Germinal center (tissue), 1 donor: ENCODE measurements around the gene CCDC92B.

Source experiments
- DNase-seq: peaks from one replicate; pipeline ENCODE4 v3.0.0; 2012; ENCODE audit warnings: mixed read lengths, low spot score

Gene CCDC92B

DNA sequence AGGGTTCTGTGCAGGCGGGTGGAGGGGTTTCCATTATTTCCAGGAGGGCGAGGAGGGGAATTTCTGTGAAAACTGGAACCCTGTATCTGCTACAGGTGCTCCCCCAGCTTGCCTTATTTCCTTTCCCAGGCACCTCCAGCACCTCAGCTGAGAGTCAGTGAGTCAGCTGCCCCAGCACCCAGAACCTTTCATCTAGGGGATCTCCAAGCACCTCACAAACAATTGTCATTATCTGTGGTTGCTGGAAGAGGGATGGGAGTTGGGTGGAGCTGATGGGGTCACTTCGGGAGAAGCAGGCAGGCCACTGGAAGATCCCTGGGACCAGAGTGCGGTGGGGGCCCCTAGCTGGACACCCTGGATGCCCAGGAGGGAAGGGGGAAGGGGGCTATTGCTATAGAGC, 27.8 kb downstream of the CCDC92B start:
- DNase-seq, result no peak

DNA sequence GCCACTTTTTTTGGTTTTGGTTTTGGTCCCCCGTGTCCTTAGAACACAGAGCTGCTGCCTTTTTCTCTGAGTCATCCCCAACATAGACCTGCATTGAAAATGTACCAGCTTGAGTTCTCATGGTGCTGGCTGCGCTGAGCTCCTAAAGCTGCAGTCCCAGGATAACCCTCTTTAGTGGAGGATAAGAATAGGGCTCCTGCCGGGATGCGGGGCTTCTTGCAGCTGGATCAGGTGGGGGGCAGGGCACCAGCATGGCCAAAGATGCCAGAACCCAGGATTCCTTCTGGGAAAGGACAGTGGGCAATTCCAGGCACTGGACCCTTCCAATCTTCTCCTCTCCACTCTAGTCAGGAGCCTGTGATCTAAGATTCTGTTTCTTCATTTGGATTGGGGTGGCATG, 29.6 kb downstream of the CCDC92B start:
- DNase-seq, result no peak

DNA sequence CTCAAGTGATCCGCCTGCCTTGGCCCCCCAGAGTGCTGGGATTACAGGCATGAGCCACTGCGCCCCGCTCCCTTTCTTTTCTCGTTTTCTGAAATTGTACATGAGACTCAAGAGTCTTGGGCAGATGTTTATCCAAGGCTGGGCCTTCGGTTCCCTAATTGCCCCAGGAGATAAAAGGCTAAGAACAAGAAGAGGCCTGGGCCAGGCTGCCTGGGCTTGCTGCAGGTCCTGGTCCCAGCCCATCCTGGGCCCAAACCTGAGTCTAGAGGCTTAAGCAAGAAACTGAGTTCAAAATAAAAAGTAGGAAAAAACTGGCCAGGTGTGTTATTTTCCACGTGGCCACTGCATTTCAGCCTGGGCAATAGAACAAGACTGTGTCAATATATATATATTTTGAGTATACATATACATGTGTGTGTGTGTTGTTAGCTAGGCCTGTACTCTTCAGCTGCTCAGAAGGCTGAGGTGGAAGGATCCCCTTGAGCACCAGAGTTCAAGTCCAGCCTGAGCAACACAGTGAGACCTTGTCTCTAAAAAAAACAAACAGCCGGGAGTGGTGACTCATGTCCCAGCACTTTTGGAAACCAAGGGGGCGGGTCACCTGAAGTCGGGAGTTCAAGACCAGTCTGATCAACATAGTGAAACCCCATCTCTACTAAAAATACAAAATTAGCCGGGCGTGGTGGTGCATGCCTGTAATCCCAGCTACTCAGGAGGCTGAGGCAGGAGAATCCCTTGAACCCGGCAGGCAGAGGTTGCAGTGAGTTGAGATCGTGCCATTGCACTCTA, 31.1 kb downstream of the CCDC92B start:
- no peak for DNase-seq

DNA sequence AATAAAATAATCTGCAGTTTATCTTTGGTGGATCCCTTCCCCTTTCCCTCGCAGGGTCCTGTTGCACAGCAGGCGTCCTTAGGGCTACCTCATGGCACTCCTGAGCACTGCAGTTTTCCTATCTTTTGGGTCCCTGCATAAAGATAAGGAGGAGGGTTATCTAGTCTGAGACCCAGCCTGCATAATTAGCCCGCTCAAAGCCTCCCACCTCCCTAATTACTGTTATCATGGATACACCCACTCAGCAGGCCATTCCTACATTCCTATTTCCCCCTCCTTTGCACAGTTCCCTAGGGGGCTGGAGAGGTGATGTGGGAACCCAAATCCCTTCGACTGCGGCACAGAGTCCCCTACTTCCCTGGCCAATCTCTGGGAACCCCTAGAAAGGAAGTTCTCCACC, 32.8 kb downstream of the CCDC92B start:
- no peak for DNase-seq

DNA sequence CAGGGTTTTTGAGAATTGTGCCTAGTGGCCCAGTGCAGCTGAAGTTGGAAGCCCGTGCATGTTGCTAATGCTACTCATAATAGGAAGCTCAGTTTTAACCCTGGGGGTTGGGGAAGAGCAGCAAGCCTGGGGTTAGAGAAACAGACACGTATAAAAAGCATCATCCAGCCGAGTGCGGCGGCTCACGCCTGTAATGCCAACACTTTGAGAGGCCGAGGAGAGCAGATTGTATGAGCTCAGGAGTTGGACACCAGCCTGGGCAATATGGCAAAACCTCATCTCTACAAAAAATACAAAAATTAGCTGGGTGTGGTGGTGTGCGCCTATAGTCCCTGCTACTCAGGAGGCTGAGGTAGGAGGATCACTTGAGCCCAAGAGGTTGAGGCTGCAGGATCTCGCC, 35.6 kb downstream of the CCDC92B start:
- no peak for DNase-seq

- no peak for DNase-seq
These were observed 37.0 kb downstream of the CCDC92B start for GRCh38 chr17:2712300-2713043.

- peak; percentile 94 for DNase-seq
These were observed 37.7 kb downstream of the CCDC92B start, which contains the start of gene CLUH for GRCh38 chr17:2711608-2712299. TSS of gene CLUH (minus strand) at chr17:2711764. CDS start at chr17:2711661, 103 bp downstream.

GRCh38 chr17:2710803-2711607, 38.4 kb downstream of the CCDC92B start:
- DNase-seq, result peak; percentile 50

DNA sequence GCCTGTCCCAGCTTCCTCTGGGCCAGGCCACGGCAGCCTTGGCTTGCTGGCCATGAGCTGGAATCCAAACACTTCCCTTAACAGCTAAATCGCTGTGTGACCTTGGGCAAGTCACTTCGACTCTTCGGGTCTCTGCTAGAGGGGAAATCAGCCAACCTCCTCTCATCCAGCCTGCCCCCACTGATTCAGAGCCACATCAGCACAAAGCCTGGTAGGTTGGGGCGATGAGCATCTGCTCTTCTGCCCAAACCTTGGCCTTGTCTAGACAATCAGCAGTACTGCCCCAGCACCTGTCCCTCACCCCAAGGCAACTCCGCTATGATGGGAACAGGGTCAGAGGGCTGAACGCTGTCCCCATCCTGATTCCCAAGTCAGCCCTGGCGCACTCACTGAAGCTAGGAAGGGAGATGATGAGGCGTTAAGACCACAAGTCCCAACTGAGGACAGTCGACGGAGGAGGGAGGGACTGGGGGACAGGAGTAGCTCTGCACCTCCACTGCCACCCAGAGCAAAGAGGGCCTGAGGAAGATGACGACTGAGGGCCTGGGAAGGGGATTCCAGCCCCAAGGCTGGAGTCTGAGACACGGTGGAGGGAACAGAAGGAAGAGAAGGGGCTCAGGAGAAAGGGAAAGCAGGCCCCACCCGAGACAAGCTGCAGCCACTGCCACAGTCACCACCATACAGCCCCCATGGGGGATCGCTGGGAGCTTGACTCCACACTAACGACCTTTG, 39.2 kb downstream of the CCDC92B start:
- no peak for DNase-seq

DNA sequence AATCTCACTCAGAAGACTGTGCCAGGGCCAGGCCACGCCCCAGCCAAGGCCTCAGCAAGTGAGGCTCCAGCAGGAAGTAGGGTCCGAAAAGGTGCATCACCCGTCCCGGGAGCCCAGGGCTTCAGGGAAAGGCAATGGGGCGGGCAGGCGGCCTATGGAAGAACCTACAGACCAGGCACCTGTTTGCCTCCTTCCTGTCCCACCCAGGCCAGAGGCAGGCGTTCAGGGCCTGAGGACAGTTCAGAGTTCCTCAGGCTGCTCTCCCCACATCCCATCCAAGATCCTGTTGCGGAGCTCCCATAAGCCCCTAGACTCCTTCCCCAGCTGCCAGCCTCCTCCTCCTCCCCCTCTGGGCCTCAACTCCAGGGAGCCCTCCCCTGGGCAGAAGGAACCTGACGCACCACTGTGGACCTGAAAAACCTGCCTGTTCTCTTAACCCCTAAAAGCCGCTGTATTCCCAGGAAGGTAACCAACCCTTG, 40.2 kb downstream of the CCDC92B start:
- DNase-seq, result peak; percentile 75

DNA sequence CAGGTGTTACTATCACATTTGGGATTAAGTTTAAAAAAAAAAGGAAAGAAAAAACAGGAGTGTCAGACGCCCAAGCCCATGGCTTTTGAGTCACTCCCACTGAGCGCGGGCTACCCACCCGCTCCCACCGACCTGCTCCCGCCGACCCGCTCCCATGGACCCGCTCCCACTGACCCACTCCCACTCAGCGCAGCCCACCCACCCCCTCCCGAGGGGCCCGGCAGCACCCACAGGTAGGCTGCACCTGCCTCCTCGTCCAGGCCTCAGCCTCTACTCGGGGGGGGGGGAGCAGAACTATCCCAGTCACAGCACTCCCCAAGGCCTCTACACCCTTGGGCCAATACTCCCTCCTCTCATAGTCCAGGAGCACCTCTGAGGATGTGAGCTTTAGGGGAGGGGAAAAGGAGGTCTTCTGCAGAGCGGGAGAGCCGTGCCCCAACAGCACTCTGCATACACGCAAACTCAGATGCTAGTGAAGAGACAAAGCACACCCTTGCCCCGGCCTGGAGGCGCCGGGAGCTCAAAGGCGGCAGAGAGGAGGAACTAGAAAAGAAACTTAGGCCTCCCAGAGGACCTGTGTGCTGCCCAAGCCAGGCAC, 40.8 kb downstream of the CCDC92B start:
- no peak for DNase-seq

DNA sequence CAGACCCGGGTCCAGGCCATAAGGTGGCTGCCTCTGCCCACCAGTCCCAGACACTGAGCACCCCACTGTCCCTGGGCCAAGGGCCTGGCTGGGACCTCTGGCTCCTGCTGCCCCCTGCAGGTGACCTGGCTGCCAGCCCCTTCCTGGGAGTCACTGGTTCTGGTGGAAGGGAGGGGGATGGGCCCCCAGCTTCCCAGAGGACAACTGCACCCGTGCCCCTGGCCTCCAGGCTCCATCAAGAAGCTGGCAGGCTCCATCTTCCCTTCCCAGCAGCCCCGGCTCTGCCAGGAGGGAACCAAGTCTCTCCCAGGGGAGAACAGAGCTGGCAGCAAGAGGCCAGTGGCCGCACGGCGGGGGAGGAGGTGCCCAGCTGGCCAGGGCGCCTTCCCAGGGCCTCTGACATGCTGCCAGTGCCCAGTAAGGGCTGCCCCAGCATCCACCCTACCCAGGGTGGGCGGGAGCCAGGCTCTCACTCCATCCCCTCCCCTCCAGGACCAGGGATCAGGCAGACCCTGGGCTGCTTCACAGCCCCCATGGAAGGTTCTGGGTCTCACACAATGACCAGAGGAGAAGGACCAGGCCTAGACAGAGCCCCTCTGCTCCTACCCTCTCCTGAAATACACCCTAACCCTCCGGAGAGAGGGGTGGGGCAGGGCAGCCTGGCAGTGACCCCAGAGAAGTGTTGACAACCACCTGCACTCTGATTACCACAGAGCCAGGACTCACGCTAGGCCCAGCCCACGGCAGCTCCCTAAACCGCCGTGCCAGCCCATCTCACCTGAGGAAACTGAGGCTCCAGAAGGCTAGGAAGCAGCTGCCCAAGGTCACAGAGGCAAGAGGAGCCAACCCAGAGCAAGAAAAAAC, 41.5 kb downstream of the CCDC92B start:
- no peak for DNase-seq

DNA sequence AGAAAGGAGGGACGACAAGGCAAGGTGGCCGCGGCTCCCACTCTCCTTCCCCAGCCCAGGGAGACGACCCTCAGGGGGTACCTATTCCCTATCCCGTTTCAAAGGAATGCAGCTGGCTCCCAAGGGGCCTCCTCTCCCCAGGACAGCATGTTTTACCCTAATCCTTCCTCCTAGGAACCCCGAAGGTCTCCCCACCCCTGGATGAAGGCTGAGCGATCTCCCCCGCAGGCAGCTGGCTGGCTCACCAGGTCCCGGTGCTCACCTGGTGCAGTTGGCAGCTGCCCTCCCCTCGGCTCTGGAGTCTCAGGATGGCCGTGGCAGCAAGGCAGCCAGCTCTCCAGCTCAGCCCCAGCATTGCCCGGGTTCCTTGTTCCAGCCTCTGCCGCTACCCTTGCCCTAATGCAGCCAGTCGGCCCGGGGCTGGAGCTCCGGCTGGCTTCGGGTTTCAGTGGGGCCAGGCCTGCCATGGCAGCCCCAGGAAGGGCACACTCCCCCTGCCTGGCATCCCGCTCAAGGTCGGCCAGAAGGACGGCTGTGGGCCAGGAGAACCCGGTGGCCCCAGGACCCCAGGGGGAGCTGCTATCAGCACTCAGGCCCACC, 42.4 kb downstream of the CCDC92B start:
- no peak for DNase-seq

- DNase-seq, result no peak
These were observed 43.3 kb downstream of the CCDC92B start for GRCh38 chr17:2705888-2706795.

- DNase-seq, result no peak
These were observed 44.2 kb downstream of the CCDC92B start for GRCh38 chr17:2705263-2705662.

DNA sequence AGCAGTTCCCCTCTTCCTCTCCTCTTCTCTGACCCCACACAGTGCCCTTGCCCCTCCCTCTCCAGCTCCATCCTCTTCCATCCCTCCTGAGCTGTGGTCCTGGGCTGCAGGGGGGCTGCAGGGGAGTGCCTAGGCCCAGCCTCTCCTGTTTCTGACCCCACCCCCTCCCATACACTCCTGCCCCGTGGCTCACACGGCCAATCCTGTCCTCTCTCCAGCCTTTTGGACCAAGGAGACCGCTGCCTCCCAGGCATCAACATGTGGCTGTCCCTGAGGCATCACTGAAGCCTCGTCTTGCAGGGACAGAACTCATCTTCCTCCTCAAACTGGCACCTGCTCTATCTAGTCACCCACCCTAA, 44.6 kb downstream of the CCDC92B start:
- no peak for DNase-seq

GRCh38 chr17:2704031-2704889, 45.2 kb downstream of the CCDC92B start:
- DNase-seq, result no peak
